Liver (tissue), 3 donors: ENCODE measurements around the gene DPYSL4.

ENCODE experiments used
- EGR1 ChIP-seq, 2 donors: IDR thresholded peaks; 2 replicates each; pipeline ENCODE4 v1.6.1; 2016 to 2018; ENCODE audit warnings: antibody characterized with exemption in 2 of 2, low read depth in 2 of 2
- FOXA1 ChIP-seq: IDR thresholded peaks from 2 replicates; pipeline ENCODE4 v1.6.1; 2016; ENCODE audit warnings: antibody characterized with exemption
- GABPA ChIP-seq, 2 donors: IDR thresholded peaks in 1 of 2; conservative IDR thresholded peaks in 1 of 2; 2 replicates each; pipeline ENCODE4 v1.6.1; 2016; ENCODE audit warnings: antibody characterized with exemption in 2 of 2, mild to moderate bottlenecking in 1 of 2, moderate library complexity in 1 of 2
- JUND ChIP-seq, 2 donors: IDR thresholded peaks; 2 replicates each; pipeline ENCODE4 v1.6.1; 2016; ENCODE audit warnings: antibody characterized with exemption in 2 of 2
- MAX ChIP-seq: IDR thresholded peaks from 2 replicates; pipeline ENCODE4 v1.6.1; 2016; ENCODE audit warnings: antibody characterized with exemption
- RAD21 ChIP-seq, 2 donors: IDR thresholded peaks; 2 replicates each; pipeline ENCODE4 v1.6.1; 2016; ENCODE audit warnings: antibody characterized with exemption in 2 of 2, mild to moderate bottlenecking in 2 of 2
- RXRA ChIP-seq, 2 donors: IDR thresholded peaks; 2 replicates each; pipeline ENCODE4 v1.6.1; 2017 to 2018; ENCODE audit warnings: antibody characterized with exemption in 2 of 2, mild to moderate bottlenecking in 1 of 2
- TAF1 ChIP-seq: conservative IDR thresholded peaks from 2 replicates; pipeline ENCODE4 v1.6.1; 2016; ENCODE audit warnings: antibody characterized with exemption, mild to moderate bottlenecking
- YY1 ChIP-seq: IDR thresholded peaks from 2 replicates; pipeline ENCODE4 v1.6.1; 2016; ENCODE audit warnings: antibody characterized with exemption, mild to moderate bottlenecking
- ZBTB33 ChIP-seq: IDR thresholded peaks from 2 replicates; pipeline ENCODE4 v1.6.1; 2016; ENCODE audit warnings: antibody characterized with exemption
- TF ChIP-seq, protein P1 (sequence below): fragments of 150-350 bp; IDR thresholded peaks from 2 replicates; pipeline ENCODE4 v1.5.1; 2017; ENCODE audit warnings: improper control_type of control experiment, low read depth, low read length; ENCODE audit not compliant: missing input control
- TF ChIP-seq, protein P2 (sequence below): IDR thresholded peaks from 2 replicates; pipeline ENCODE4 v1.6.1; 2016; ENCODE audit warnings: antibody characterized with exemption, mild to moderate bottlenecking
- TF ChIP-seq, protein P3 (sequence below): IDR thresholded peaks from 2 replicates; pipeline ENCODE4 v1.6.1; 2016; ENCODE audit warnings: antibody characterized with exemption
- donor health status: healthy.
- donor health status: healthy.

DNA sequence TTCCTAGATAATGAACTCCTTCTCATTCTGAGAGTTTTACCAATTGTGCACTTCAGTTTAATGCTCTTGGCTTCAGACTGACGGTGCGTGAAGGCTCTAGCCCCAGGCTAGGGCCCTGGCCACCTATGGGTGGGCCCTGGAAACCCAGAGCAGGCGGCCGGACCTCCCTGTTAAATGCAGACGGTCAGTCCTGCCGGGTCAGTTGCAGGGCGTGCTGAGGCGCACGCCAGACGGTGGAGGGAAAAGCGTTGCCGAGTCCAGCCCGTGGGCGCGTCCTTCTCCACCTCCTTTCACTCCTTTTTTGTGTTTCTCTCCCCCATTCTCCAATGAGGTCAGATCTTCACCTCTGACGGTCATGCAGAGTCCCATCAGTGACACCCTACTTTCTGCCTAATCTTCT, 2.3 kb downstream of the DPYSL4 start:
- TF ChIP-seq, protein P1, sequence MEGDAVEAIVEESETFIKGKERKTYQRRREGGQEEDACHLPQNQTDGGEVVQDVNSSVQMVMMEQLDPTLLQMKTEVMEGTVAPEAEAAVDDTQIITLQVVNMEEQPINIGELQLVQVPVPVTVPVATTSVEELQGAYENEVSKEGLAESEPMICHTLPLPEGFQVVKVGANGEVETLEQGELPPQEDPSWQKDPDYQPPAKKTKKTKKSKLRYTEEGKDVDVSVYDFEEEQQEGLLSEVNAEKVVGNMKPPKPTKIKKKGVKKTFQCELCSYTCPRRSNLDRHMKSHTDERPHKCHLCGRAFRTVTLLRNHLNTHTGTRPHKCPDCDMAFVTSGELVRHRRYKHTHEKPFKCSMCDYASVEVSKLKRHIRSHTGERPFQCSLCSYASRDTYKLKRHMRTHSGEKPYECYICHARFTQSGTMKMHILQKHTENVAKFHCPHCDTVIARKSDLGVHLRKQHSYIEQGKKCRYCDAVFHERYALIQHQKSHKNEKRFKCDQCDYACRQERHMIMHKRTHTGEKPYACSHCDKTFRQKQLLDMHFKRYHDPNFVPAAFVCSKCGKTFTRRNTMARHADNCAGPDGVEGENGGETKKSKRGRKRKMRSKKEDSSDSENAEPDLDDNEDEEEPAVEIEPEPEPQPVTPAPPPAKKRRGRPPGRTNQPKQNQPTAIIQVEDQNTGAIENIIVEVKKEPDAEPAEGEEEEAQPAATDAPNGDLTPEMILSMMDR, result no peak
- TF ChIP-seq RAD21 (IDR thresholded peaks at IDR 0.05) (no peak), GABPA (IDR thresholded peaks at IDR 0.05 in 1 of 2, conservative IDR thresholded peaks at IDR 0.05 in 1 of 2) (no peak), FOXA1 (no peak), ZBTB33 (no peak), YY1 (no peak), TAF1 (no peak), RXRA (IDR thresholded peaks at IDR 0.05) (no peak), MAX (no peak), JUND (IDR thresholded peaks at IDR 0.05) (no peak), EGR1 (IDR thresholded peaks at IDR 0.05; ENCODE audit: low read depth in 2 of 2) (no peak)
- TF ChIP-seq, protein P2, sequence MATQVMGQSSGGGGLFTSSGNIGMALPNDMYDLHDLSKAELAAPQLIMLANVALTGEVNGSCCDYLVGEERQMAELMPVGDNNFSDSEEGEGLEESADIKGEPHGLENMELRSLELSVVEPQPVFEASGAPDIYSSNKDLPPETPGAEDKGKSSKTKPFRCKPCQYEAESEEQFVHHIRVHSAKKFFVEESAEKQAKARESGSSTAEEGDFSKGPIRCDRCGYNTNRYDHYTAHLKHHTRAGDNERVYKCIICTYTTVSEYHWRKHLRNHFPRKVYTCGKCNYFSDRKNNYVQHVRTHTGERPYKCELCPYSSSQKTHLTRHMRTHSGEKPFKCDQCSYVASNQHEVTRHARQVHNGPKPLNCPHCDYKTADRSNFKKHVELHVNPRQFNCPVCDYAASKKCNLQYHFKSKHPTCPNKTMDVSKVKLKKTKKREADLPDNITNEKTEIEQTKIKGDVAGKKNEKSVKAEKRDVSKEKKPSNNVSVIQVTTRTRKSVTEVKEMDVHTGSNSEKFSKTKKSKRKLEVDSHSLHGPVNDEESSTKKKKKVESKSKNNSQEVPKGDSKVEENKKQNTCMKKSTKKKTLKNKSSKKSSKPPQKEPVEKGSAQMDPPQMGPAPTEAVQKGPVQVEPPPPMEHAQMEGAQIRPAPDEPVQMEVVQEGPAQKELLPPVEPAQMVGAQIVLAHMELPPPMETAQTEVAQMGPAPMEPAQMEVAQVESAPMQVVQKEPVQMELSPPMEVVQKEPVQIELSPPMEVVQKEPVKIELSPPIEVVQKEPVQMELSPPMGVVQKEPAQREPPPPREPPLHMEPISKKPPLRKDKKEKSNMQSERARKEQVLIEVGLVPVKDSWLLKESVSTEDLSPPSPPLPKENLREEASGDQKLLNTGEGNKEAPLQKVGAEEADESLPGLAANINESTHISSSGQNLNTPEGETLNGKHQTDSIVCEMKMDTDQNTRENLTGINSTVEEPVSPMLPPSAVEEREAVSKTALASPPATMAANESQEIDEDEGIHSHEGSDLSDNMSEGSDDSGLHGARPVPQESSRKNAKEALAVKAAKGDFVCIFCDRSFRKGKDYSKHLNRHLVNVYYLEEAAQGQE, result no peak
- TF ChIP-seq, protein P3, sequence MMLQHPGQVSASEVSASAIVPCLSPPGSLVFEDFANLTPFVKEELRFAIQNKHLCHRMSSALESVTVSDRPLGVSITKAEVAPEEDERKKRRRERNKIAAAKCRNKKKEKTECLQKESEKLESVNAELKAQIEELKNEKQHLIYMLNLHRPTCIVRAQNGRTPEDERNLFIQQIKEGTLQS, result no peak
